Pulmonary artery endothelial cell (primary cell): ENCODE results near the gene PTPRN2. TPM values are rescaled to one million over a fixed set of nuclear protein-coding genes. Genes with fewer than 3 reads are reported as not detected.

Source experiments
- DNase-seq: peaks from one replicate; pipeline ENCODE4 v3.0.0-alpha.2; 2011; ENCODE audit warnings: low read depth, low spot score
- total RNA-seq: library from RNA; depleted of rRNA; stranded (reverse); fragments of >200 nt; gene quantifications from 2 replicates; pipeline ENCODE4 v1.2.3, GENCODE V29; 2014

PTPRN2 gene
- total RNA-seq, 1 donor from 2014 or later = 0.53 TPM

DNA sequence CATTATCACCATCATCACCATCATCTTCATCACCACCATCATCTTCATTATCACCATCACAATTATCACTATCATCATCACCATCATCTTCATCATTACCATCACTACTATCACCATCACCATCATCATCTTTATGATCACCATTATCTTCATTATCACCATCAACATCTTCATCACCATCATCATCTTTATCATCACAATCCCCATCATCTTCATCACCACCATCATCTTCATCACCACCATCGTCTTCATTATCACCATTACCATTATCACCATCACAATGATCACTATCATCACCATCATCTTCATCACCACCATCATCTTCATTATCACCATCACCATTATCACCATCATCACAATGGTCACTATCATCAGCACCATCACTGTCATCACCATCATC lies 621.1 kb downstream of the PTPRN2 start:
- DNase-seq = no peak

- DNase-seq = no peak
Observed at GRCh38 chr7:157964521-157964920, 623.1 kb downstream of the PTPRN2 start.

- DNase-seq = no peak
Observed at GRCh38 chr7:157964016-157964415, 623.6 kb downstream of the PTPRN2 start.

DNA sequence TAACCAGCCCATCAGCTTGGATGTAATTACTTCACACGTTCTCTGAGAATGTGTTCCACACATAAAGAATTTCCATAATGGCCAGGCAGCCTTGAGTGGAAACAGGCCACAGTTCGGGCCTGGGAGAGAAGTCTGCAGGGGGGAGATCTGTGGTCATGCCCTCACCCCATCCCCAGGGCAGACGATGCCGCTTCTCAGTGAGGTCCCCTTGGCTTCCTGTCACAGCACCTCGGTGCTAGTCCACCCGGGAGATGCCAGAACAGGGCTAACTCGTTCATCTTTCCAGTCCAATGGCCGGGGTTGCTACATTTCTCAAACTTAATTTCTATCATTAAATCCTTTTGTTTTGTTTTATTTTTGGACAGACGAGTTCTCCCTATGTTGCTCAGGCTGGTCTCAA lies 624.1 kb downstream of the PTPRN2 start:
- no peak for DNase-seq

GRCh38 chr7:157962458-157963306 lies 624.9 kb downstream of the PTPRN2 start:
- no peak for DNase-seq

DNA sequence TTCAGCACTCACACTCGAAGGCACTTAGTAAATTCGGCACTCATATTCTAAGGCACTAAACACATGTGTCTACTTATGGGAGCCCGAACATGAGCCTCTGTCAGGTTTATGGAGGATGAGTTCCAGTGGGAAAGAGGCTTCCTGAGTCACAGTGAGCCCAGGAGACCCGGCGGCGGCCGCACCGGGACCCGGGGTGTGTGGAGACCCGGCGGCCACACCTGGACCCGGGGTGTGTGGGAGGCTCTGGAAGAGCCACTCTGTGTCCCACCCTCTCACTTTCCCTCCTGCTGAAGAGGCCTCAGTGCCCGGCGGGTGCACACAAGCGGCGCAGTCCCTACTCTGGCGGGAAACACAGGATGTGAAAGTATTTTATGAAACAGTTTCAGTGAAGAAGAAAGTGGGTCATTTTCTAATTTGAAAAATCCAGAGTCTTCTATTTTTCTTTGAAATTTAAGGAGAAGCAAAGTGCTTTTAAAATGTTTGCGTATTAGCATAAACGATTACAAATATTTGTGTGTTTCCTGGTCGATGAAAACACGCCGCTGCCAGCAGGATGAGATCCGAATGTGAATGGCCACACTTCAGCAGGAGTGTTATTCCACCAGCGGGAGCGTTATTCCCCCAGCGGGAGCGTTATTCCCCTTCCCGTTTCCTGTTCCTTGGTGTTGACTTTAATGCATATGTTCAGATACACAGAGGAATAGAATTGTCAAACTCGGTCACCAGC lies 625.7 kb downstream of the PTPRN2 start:
- DNase-seq = no peak

GRCh38 chr7:157955348-157955999 lies 632.1 kb downstream of the PTPRN2 start:
- DNase-seq = no peak

GRCh38 chr7:157954901-157955300 lies 632.7 kb downstream of the PTPRN2 start:
- no peak for DNase-seq

- DNase-seq = no peak
Observed at GRCh38 chr7:157952841-157953645, 634.6 kb downstream of the PTPRN2 start.

GRCh38 chr7:157952050-157952667 lies 635.5 kb downstream of the PTPRN2 start:
- no peak for DNase-seq

- DNase-seq = no peak
Observed at GRCh38 chr7:157951300-157952049, 636.1 kb downstream of the PTPRN2 start.

GRCh38 chr7:157949711-157950110 lies 637.9 kb downstream of the PTPRN2 start:
- no peak for DNase-seq

- DNase-seq = no peak
Observed at GRCh38 chr7:157947504-157947903, 640.1 kb downstream of the PTPRN2 start.

DNA sequence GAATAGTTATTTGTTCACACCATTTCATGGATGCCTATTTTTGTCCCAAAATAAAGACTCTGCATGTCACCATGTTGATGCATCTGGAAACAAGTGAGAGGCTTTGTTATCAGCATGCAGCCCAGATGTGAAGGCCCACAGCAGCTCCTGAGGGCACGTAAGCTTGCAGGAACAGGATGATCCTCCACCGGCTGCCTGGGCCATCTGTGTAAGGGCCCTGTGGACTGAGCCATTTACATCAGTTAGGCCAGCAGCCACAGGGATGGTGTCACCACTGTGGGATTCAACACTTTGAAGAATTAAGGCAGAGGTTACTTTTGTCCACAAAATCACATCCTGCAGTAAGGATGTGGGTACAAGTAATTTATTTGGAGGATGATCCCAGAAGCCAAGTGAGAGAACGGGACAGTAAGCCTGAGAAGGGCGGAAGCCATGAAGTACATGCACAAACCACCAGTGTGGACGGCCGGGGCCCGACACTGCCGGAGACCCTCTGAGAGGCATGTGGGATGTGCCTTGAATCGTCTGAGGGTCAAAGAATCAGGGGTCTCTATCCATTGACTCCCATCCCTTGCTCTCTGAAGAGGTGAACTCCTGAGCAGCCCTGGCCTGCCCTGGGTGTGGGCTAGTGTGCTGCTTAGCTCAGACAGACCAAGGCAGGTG lies 641.1 kb downstream of the PTPRN2 start:
- no peak for DNase-seq

DNA sequence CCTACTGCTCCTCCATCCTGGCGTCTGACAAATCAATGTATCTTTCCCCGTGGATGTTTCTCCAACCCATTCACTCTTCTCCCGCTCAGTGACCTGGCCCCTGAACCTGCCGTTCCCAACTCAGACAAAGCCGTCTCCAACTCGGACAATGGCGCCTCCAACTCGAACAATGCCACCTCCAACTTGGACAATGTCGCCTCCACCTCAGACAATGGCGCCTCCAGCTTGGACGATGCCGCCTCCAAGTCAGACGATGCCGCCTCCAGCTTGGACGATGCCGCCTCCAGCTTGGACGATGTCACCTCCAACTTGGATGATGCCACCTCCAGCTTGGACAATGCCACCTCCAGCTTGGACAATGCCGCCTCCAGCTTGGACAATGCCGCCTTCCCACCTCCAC lies 642.2 kb downstream of the PTPRN2 start:
- DNase-seq = no peak

- no peak for DNase-seq
Observed at GRCh38 chr7:157944734-157945291, 642.8 kb downstream of the PTPRN2 start.

DNA sequence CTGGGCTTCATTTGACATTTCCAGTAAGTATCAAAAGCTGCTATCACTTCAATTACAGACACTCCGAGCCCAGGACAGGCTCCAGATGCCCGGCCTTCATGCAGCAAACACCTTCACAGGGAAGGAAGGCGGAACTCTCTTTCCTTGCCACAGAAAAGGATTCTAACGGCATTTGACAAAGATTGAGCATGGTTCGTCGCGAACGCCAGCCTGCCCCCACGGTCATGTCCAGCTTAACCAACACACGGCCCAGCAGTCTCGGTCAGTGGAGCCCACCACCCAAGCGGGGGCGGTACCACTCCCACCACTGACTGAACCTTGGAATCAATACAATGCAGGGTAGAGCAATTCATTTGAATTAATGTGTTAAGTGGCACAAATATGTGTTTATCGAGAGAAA lies 643.6 kb downstream of the PTPRN2 start:
- DNase-seq = no peak

- DNase-seq = no peak
Observed at GRCh38 chr7:157943561-157943960, 644.1 kb downstream of the PTPRN2 start.

GRCh38 chr7:157941210-157941609 lies 646.4 kb downstream of the PTPRN2 start:
- no peak for DNase-seq
